ENCODE measurements around the gene SND1.

DNA sequence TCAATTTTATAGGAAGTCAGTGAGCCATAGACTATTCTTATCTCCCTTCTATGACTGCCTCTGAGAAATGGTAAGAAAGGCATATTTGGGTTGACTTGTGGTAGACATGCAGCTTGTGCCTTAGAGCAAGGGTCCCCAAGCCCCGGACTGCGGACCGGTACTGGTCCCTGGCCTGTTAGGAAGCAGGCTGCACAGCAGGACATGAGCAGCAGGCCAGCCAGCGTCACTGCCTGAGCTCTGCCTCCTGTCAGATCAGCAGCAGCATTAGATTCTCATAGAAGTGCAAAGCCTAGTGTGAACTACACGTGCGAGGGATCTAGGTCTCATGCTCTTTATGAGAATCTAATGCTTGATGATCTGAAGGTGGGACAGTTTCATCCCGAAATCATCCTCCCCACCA, 180.6 kb downstream of the SND1 start:
- TF ChIP-seq EZH2 (IDR thresholded peaks at IDR 0.05; ENCODE audit: borderline replicate concordance, low read length) = no peak
- TF ChIP-seq, protein P1, sequence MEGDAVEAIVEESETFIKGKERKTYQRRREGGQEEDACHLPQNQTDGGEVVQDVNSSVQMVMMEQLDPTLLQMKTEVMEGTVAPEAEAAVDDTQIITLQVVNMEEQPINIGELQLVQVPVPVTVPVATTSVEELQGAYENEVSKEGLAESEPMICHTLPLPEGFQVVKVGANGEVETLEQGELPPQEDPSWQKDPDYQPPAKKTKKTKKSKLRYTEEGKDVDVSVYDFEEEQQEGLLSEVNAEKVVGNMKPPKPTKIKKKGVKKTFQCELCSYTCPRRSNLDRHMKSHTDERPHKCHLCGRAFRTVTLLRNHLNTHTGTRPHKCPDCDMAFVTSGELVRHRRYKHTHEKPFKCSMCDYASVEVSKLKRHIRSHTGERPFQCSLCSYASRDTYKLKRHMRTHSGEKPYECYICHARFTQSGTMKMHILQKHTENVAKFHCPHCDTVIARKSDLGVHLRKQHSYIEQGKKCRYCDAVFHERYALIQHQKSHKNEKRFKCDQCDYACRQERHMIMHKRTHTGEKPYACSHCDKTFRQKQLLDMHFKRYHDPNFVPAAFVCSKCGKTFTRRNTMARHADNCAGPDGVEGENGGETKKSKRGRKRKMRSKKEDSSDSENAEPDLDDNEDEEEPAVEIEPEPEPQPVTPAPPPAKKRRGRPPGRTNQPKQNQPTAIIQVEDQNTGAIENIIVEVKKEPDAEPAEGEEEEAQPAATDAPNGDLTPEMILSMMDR (conservative IDR thresholded peaks at IDR 0.05 in 1 of 2, IDR thresholded peaks at IDR 0.05 in 1 of 2; ENCODE audit: extremely low read depth in 1 of 2, insufficient read depth in 1 of 2, low read depth in 1 of 2, low read length in 2 of 2) = no peak

Measured in mammary epithelial cell (primary cell).